MM.1S (cell line): ENCODE data around the gene ATRX.

Source experiments
- DNase-seq: peaks from one replicate; pipeline ENCODE4 v3.0.0-alpha.2; 2015
- H2AFZ ChIP-seq: fragments of 300-600 bp; sonication (generic); 2 replicates; pipeline ENCODE4 v1.6.0; 2016; ENCODE audit warnings: antibody characterized with exemption, low read length
- H3F3A ChIP-seq: fragments of 300-600 bp; sonication (generic); 2 replicates; pipeline ENCODE4 v1.6.1; 2016; ENCODE audit warnings: mild to moderate bottlenecking, antibody characterized with exemption, low read length, moderate library complexity, mixed read lengths; ENCODE audit not compliant: insufficient read depth
- H3K27ac ChIP-seq: fragments of 300-600 bp; sonication (generic); 2 replicates; pipeline ENCODE4 v1.5.1; 2016; ENCODE audit warnings: mild to moderate bottlenecking, low read length
- H3K27me3 ChIP-seq: fragments of 300-600 bp; sonication (generic); replicated peaks from 2 replicates; pipeline ENCODE4 v1.6.0; 2016; ENCODE audit warnings: low read length; ENCODE audit not compliant: insufficient read depth
- H3K36me3 ChIP-seq: fragments of 300-600 bp; sonication (generic); replicated peaks from 2 replicates; pipeline ENCODE4 v1.6.1; 2016; ENCODE audit warnings: mild to moderate bottlenecking, low read length, mixed read lengths; ENCODE audit not compliant: insufficient read depth
- H3K4me1 ChIP-seq: fragments of 300-600 bp; sonication (generic); 2 replicates; pipeline ENCODE4 v1.6.1; 2016; ENCODE audit warnings: low read length, mixed read lengths
- H3K4me2 ChIP-seq: fragments of 300-600 bp; sonication (generic); 2 replicates; pipeline ENCODE4 v1.6.0; 2016; ENCODE audit warnings: low read depth, low read length
- H3K4me3 ChIP-seq: fragments of 300-600 bp; sonication (generic); 2 replicates; pipeline ENCODE4 v1.5.1; 2016; ENCODE audit warnings: low read length, mixed read lengths
- H3K79me2 ChIP-seq: fragments of 300-600 bp; sonication (generic); 2 replicates; pipeline ENCODE4 v1.6.1; 2016; ENCODE audit warnings: mixed run types, low read length, mixed read lengths
- H3K9ac ChIP-seq: fragments of 300-600 bp; sonication (generic); 2 replicates; pipeline ENCODE4 v1.6.1; 2016; ENCODE audit warnings: low read length, mixed read lengths
- H3K9me2 ChIP-seq: fragments of 300-600 bp; sonication (generic); replicated peaks from 2 replicates; pipeline ENCODE4 v1.6.1; 2016; ENCODE audit warnings: mild to moderate bottlenecking, low read length, mixed read lengths; ENCODE audit not compliant: insufficient read depth
- H3K9me3 ChIP-seq: fragments of 300-600 bp; sonication (generic); replicated peaks from 2 replicates; pipeline ENCODE4 v1.6.1; 2016; ENCODE audit warnings: mild to moderate bottlenecking, low read length, mixed read lengths; ENCODE audit not compliant: insufficient read depth
- H4K20me1 ChIP-seq: fragments of 300-600 bp; sonication (generic); 2 replicates; pipeline ENCODE4 v1.6.1; 2016; ENCODE audit warnings: mild to moderate bottlenecking, low read length, moderate library complexity, mixed read lengths; ENCODE audit not compliant: insufficient read depth
- CTCF ChIP-seq: fragments of 300-600 bp; sonication (generic); IDR thresholded peaks from 2 replicates; pipeline ENCODE4 v1.5.1; 2016; ENCODE audit warnings: antibody characterized with exemption, low read length, mixed read lengths
- EZH2 ChIP-seq: fragments of 300-600 bp; sonication (generic); optimal IDR thresholded peaks from 2 replicates; pipeline ENCODE3; 2017; ENCODE audit warnings: low read depth, mild to moderate bottlenecking, antibody characterized with exemption, low read length, mixed read lengths
- EZH2phosphoT487 ChIP-seq: fragments of 300-600 bp; sonication (generic); IDR thresholded peaks from 2 replicates; pipeline ENCODE4 v1.6.1; 2018; ENCODE audit warnings: antibody characterized with exemption, low read length

ATRX gene

GRCh38 chrX:77668391-77669237 is 117.4 kb downstream of the ATRX start:
- DNase-seq: no peak
- no peak overlapping the region for H3K9ac ChIP-seq
- H3K36me3 ChIP-seq: no peaks in the 10 kb centered on the region
- no peak overlapping the region for H2AFZ ChIP-seq
- H4K20me1 ChIP-seq: no peaks in the 10 kb centered on the region; the same call in 1 of the 2 replicates
- H3K9me2 ChIP-seq: no peaks in the 10 kb centered on the region
- no peaks in the 10 kb centered on the region for H3K79me2 ChIP-seq
- no peaks in the 10 kb centered on the region for H3K9me3 ChIP-seq
- H3K4me1 ChIP-seq: no peaks in the 10 kb centered on the region
- no peak overlapping the region for H3K27ac ChIP-seq
- H3F3A ChIP-seq: no peaks in the 10 kb centered on the region
- TF ChIP-seq CTCF (no peak), EZH2phosphoT487 (no peak), EZH2 (no peak)
- no peaks in the 10 kb centered on the region for H3K27me3 ChIP-seq
- no peak overlapping the region for H3K4me3 ChIP-seq
- H3K4me2 ChIP-seq: no peak overlapping the region

DNA sequence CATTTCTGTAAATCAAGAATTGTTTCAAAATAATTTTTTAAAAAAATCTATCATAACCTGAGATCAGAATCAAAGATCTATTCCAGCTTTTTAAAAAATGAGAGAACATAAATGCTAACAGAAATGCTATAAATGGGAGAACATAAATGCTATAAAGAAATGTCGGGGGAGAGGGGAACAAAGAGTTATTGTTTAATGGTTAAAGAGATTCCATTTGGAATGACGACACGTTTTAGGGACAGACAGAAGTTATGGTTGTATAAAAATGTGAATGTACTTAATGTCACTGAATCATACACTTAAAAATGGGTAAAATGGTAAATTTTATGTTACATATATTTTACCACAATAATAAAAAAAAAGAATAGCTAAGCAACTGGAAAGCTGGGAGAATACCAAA is 127.1 kb downstream of the ATRX start:
- Histone ChIP-seq H3K27me3 (no peaks in the 10 kb centered on the region), H3K9ac (no peak overlapping the region), H3K27ac (no peak overlapping the region), H3K4me1 (0 out of 2 replicates have a peak, but pooled peaks cover 3% of the 10 kb centered on the region), H2AFZ (no peak overlapping the region), H3K4me2 (no peak overlapping the region), H4K20me1 (no peaks in the 10 kb centered on the region), H3F3A (no peaks in the 10 kb centered on the region), H3K4me3 (no peak overlapping the region), H3K79me2 (no peaks in the 10 kb centered on the region), H3K9me3 (no peaks in the 10 kb centered on the region), H3K36me3 (no peaks in the 10 kb centered on the region), H3K9me2 (no peaks in the 10 kb centered on the region)
- TF ChIP-seq EZH2phosphoT487 (no peak), EZH2 (no peak), CTCF (no peak)
- no peak for DNase-seq

DNA sequence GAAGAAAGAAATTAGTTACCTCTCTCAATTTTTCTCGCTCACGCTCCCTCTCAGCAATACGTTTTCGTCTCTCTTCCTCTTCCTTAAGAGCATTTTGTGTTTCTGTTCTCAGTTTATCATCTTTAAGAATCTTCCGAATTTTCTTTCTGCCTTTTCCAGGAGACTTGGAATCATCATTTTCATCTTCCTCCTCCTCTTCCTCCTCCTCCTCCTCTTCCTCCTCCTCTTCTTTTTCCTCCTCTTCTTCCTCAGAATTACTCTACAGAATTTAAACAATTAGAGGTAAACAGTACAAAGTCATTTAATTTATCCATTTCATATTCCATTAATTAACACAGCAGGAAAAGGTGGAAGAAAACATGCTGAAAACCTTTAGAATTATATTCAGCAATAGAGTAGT is 133.9 kb downstream of the ATRX start:
- Histone ChIP-seq H3K27me3 (no peaks in the 10 kb centered on the region), H3K27ac (no peak overlapping the region), H3K4me2 (no peak overlapping the region), H3K4me3 (no peak overlapping the region), H3F3A (no peaks in the 10 kb centered on the region), H3K9me2 (no peaks in the 10 kb centered on the region), H3K9me3 (no peaks in the 10 kb centered on the region), H3K9ac (no peak overlapping the region), H2AFZ (no peak overlapping the region), H3K4me1 (0 out of 2 replicates have a peak, but pooled peaks cover 3% of the 10 kb centered on the region), H3K79me2 (no peaks in the 10 kb centered on the region), H4K20me1 (no peaks in the 10 kb centered on the region), H3K36me3 (no peaks in the 10 kb centered on the region; the same call in 1 of the 2 replicates)
- no peak for TF ChIP-seq CTCF
- TF ChIP-seq EZH2phosphoT487: no peak
- no peak for TF ChIP-seq EZH2
- no peak for DNase-seq
